DND-41 (cell line): ENCODE data around the gene RASGRP3.

Experiments
- ATAC-seq: fragments of 200-7000 bp; cut with Tn5 transposase; 3 replicates; pipeline ENCODE4 v1.9.1; 2021; ENCODE audit warnings: low read depth; ENCODE audit not compliant: insufficient read depth
- DNase-seq: peaks from one replicate; pipeline ENCODE4 v3.0.0-alpha.2; 2020
- H2AFZ ChIP-seq: 2 replicates; pipeline ENCODE4 v1.6.0; 2012; ENCODE audit warnings: low read depth, low read length
- H3K27ac ChIP-seq: 2 replicates; pipeline ENCODE4 v1.5.1; 2012; ENCODE audit warnings: low read length, inconsistent platforms
- H3K27me3 ChIP-seq: fragments of 200-600 bp; sonication (generic); 2 replicates; pipeline ENCODE4 v1.6.0; 2012; ENCODE audit warnings: low read length, mild to moderate bottlenecking, inconsistent platforms; ENCODE audit not compliant: insufficient read depth, poor library complexity
- H3K36me3 ChIP-seq: 2 replicates; pipeline ENCODE4 v1.5.1; 2012; ENCODE audit warnings: low read length, inconsistent platforms; ENCODE audit not compliant: insufficient read depth
- H3K4me1 ChIP-seq: 2 replicates; pipeline ENCODE4 v1.5.1; 2012; ENCODE audit warnings: mild to moderate bottlenecking, low read length; ENCODE audit not compliant: insufficient read depth
- H3K4me2 ChIP-seq: 2 replicates; pipeline ENCODE4 v1.6.0; 2012; ENCODE audit warnings: mild to moderate bottlenecking, moderate library complexity, low read length, inconsistent platforms; ENCODE audit not compliant: insufficient read depth
- H3K4me3 ChIP-seq, 2 experiments: fragments of 200-600 bp in 1 of 2; shearing (Covaris generic) in 1 of 2; 2 replicates each; pipeline ENCODE4 v1.5.1; 2012 to 2016; ENCODE audit warnings: inconsistent platforms in 2 of 2, low read length in 2 of 2, mild to moderate bottlenecking in 2 of 2, low read depth in 1 of 2, moderate library complexity in 1 of 2
- H3K79me2 ChIP-seq: 2 replicates; pipeline ENCODE4 v1.6.0; 2012; ENCODE audit warnings: low read length, inconsistent platforms; ENCODE audit not compliant: insufficient read depth
- H3K9ac ChIP-seq: 2 replicates; pipeline ENCODE4 v1.6.0; 2012; ENCODE audit warnings: low read depth, mild to moderate bottlenecking, inconsistent platforms, low read length, moderate library complexity
- H3K9me3 ChIP-seq: 2 replicates; pipeline ENCODE4 v1.5.1; 2012; ENCODE audit warnings: low read length, moderate library complexity, mild to moderate bottlenecking, inconsistent platforms; ENCODE audit not compliant: insufficient read depth, severe bottlenecking
- H4K20me1 ChIP-seq: 2 replicates; pipeline ENCODE4 v1.6.0; 2012; ENCODE audit warnings: low read length; ENCODE audit not compliant: insufficient read depth
- CTCF ChIP-seq: IDR thresholded peaks from 2 replicates; pipeline ENCODE4 v1.5.1; 2012; ENCODE audit warnings: borderline replicate concordance, low read length, moderate library complexity, mild to moderate bottlenecking; ENCODE audit not compliant: poor library complexity, severe bottlenecking; ENCODE audit errors: extremely low read depth
- EZH2 ChIP-seq: IDR thresholded peaks from 3 replicates; pipeline ENCODE4 v1.6.1; 2012; ENCODE audit warnings: borderline replicate concordance, low read depth, mild to moderate bottlenecking, moderate library complexity, low read length, inconsistent platforms; ENCODE audit not compliant: severe bottlenecking

Gene RASGRP3

GRCh38 chr2:33469238-33469637 is 7.2 kb upstream of the RASGRP3 start:
- TF ChIP-seq EZH2 (no peak), CTCF (no peak)
- Histone ChIP-seq H3K27me3 (no peaks in the 10 kb centered on the region), H3K36me3 (no peaks in the 10 kb centered on the region), H3K9me3 (no peaks in the 10 kb centered on the region), H3K4me2 (no peak overlapping the region), H3K79me2 (no peaks in the 10 kb centered on the region), H3K4me1 (no peaks in the 10 kb centered on the region), H3K4me3 (no peak overlapping the region), H2AFZ (no peak overlapping the region), H3K27ac (no peak overlapping the region), H3K9ac (no peak overlapping the region), H4K20me1 (no peaks in the 10 kb centered on the region)
- ATAC-seq, result no peak
- DNase-seq, result no peak

- no peaks in the 10 kb centered on the region for H3K36me3 ChIP-seq
- TF ChIP-seq EZH2 (no peak), CTCF (peak; percentile 94)
- H3K9me3 ChIP-seq, result no peaks in the 10 kb centered on the region
- peak; percentile 72 for ATAC-seq
- H3K27ac ChIP-seq, result peak overlapping the region; percentile 85
- peak overlapping the region; percentile 88 for H3K4me2 ChIP-seq
- H3K27me3 ChIP-seq, result no peaks in the 10 kb centered on the region
- peak overlapping the region; percentile 57 for H3K9ac ChIP-seq
- peak overlapping the region; percentile 34 to 68; a peak in 3 of 4 replicates for H3K4me3 ChIP-seq
- no peaks in the 10 kb centered on the region for H4K20me1 ChIP-seq
- H3K79me2 ChIP-seq, result no peaks in the 10 kb centered on the region
- peak overlapping the region; percentile 83 for H2AFZ ChIP-seq
- H3K4me1 ChIP-seq, result peaks cover 32% of the 10 kb centered on the region
- peak; percentile 81 for DNase-seq
Measured at GRCh38 chr2:33475224-33476130, 972 bp upstream of the RASGRP3 start.

- Histone ChIP-seq H3K27me3 (no peaks in the 10 kb centered on the region), H3K79me2 (no peaks in the 10 kb centered on the region)
Measured at GRCh38 chr2:33476793-33477190, 343 bp downstream of the RASGRP3 start.

More at GRCh38 chr2:33476793-33477190, 343 bp downstream of the RASGRP3 start:
- H3K36me3 ChIP-seq, result no peaks in the 10 kb centered on the region
- DNase-seq (no peak), ATAC-seq (no peak)
- H3K9me3 ChIP-seq, result no peaks in the 10 kb centered on the region
- TF ChIP-seq EZH2 (no peak), CTCF (no peak)
- H3K4me2 ChIP-seq, result peak overlapping the region; percentile 88
- H3K4me1 ChIP-seq, result peaks cover 32% of the 10 kb centered on the region
- H4K20me1 ChIP-seq, result no peaks in the 10 kb centered on the region
- H3K4me3 ChIP-seq, result peak overlapping the region; percentile 34 to 68; a peak in 3 of 4 replicates
- H3K9ac ChIP-seq, result peak overlapping the region; percentile 57
- peak overlapping the region; percentile 83 for H2AFZ ChIP-seq
- H3K27ac ChIP-seq, result peak overlapping the region; percentile 85
